Colonic mucosa (tissue), 4 donors: ENCODE results near the gene SGSM1. TPM values are rescaled to one million over a fixed set of nuclear protein-coding genes. Genes with fewer than 3 reads are reported as not detected.
"Not testable (repeated sequence)": the region's sequence is repeated elsewhere in the genome, so short reads cannot be mapped to it uniquely, and the experiment has no call there.

Experiments used
- DNase-seq: peaks from one replicate; pipeline ENCODE4 v3.0.0-alpha.2; 2020
- H3K27ac ChIP-seq: fragments of 200-600 bp; one replicate; pipeline ENCODE4 v1.8.0; 2021
- H3K27me3 ChIP-seq: fragments of 200-600 bp; one replicate; pipeline ENCODE4 v1.8.0; 2021
- H3K36me3 ChIP-seq: fragments of 200-600 bp; one replicate; pipeline ENCODE4 v1.8.0; 2021
- H3K4me1 ChIP-seq: fragments of 200-600 bp; one replicate; pipeline ENCODE4 v1.8.0; 2021; ENCODE audit warnings: mild to moderate bottlenecking
- H3K4me3 ChIP-seq: fragments of 200-600 bp; one replicate; pipeline ENCODE4 v1.8.0; 2021
- H3K9ac ChIP-seq, 2 donors: one replicate each; pipeline ENCODE4 v1.7.0; 2013; ENCODE audit warnings: control low read depth in 2 of 2, low read depth in 2 of 2, low read length in 2 of 2
- H3K9me3 ChIP-seq: fragments of 200-600 bp; one replicate; pipeline ENCODE4 v1.8.0; 2021
- CTCF ChIP-seq: fragments of 200-600 bp; IDR thresholded peaks from one replicate; pipeline ENCODE4 v1.8.0; 2022; ENCODE audit warnings: antibody characterized with exemption, mild to moderate bottlenecking
- intact Hi-C: fragments of 100-400 bp; cut with DNase I; formaldehyde crosslinking; loops from one replicate; pipeline ENCODE4 v1.14.1; 2022
- total RNA-seq, 2 donors: library from RNA; stranded (reverse); fragmentation: NEBNext Ultra II Directional in 1 of 2; extraction: Animal tissue kit (Norgen Biotek cat#: 25700) in 1 of 2; gene quantifications; one replicate each; pipeline ENCODE4 v1.2.1, GENCODE V29; 2021
- donor health status: healthy.
- donor health status: DM: no; HTN: no; CAD: no.
- donor health status: DM: no; HTN: no; CAD: no.

SGSM1 gene
- total RNA-seq, 2 donors from 2014 or later, result 3.3 to 3.9 TPM

GRCh38 chr22:24893341-24894070 is 87.5 kb downstream of the SGSM1 start:
- H3K27ac ChIP-seq, result peak overlapping the region; percentile 90
- no peak overlapping the region for H3K9ac ChIP-seq
- no peak for DNase-seq

GRCh38 chr22:24894220-24894975 is 88.4 kb downstream of the SGSM1 start:
- intact Hi-C loops, result no loop called here

More at GRCh38 chr22:24893341-24894070, 87.5 kb downstream of the SGSM1 start:
- Histone ChIP-seq H3K9me3 (no peaks in the 10 kb centered on the region), H3K27me3 (no peaks in the 10 kb centered on the region), H3K4me1 (peaks cover 6% of the 10 kb centered on the region), H3K4me3 (no peak overlapping the region), H3K36me3 (no peaks in the 10 kb centered on the region)
- intact Hi-C loops, result no loop called here
- no peak for TF ChIP-seq CTCF

GRCh38 chr22:24894998-24895397 is 89.0 kb downstream of the SGSM1 start:
- H3K4me1 ChIP-seq, result peaks cover 6% of the 10 kb centered on the region
- no peaks in the 10 kb centered on the region for H3K36me3 ChIP-seq
- no peaks in the 10 kb centered on the region for H3K9me3 ChIP-seq
- no peak overlapping the region for H3K4me3 ChIP-seq
- peak overlapping the region in 1 of 2 donors; percentile 43 for H3K9ac ChIP-seq
- intact Hi-C loops, result no loop called here
- TF ChIP-seq CTCF, result no peak
- peak overlapping the region; percentile 90 for H3K27ac ChIP-seq
- DNase-seq, result peak; percentile 88
- no peaks in the 10 kb centered on the region for H3K27me3 ChIP-seq

More at GRCh38 chr22:24894220-24894975, 88.4 kb downstream of the SGSM1 start:
- no peaks in the 10 kb centered on the region for H3K27me3 ChIP-seq
- no peak for TF ChIP-seq CTCF
- H3K4me1 ChIP-seq, result peaks cover 6% of the 10 kb centered on the region
- H3K9ac ChIP-seq, result peak overlapping the region in 1 of 2 donors; percentile 0
- peak; percentile 93 for DNase-seq
- H3K4me3 ChIP-seq, result no peak overlapping the region
- H3K27ac ChIP-seq, result peak overlapping the region; percentile 90
- H3K36me3 ChIP-seq, result no peaks in the 10 kb centered on the region
- no peaks in the 10 kb centered on the region for H3K9me3 ChIP-seq

- no peak for DNase-seq
- no peak for TF ChIP-seq CTCF
- Histone ChIP-seq H3K9ac (no peak overlapping the region), H3K4me3 (no peak overlapping the region), H3K4me1 (no peaks in the 10 kb centered on the region), H3K9me3 (no peaks in the 10 kb centered on the region), H3K27me3 (no peaks in the 10 kb centered on the region), H3K27ac (peak overlapping the region; percentile 10), H3K36me3 (no peaks in the 10 kb centered on the region)
- intact Hi-C loops, result no loop called here
Observed at GRCh38 chr22:24901448-24901847, 95.4 kb downstream of the SGSM1 start.

- no peak overlapping the region for H3K27ac ChIP-seq
- H3K4me1 ChIP-seq, result no peaks in the 10 kb centered on the region
- intact Hi-C loops, result no loop called here
- no peaks in the 10 kb centered on the region for H3K9me3 ChIP-seq
- DNase-seq, result no peak
- TF ChIP-seq CTCF, result no peak
- H3K36me3 ChIP-seq, result no peaks in the 10 kb centered on the region
- no peak overlapping the region for H3K4me3 ChIP-seq
- H3K27me3 ChIP-seq, result no peaks in the 10 kb centered on the region
- H3K9ac ChIP-seq, result no peak overlapping the region
Observed at GRCh38 chr22:24905909-24906308, 99.9 kb downstream of the SGSM1 start.

- H3K4me1 ChIP-seq, H3K27me3 ChIP-seq, intact Hi-C loops, DNase-seq, H3K36me3 ChIP-seq, H3K4me3 ChIP-seq, H3K9ac ChIP-seq, H3K9me3 ChIP-seq, H3K27ac ChIP-seq: not testable (repeated sequence)
Observed at GRCh38 chr22:24907101-24907500, 101.1 kb downstream of the SGSM1 start.
